Keratinocyte (primary cell): ENCODE measurements around the gene MAPRE3.

Experiments
- EZH2 ChIP-seq: IDR thresholded peaks from one replicate; pipeline ENCODE4 v1.6.1; 2012; ENCODE audit warnings: inconsistent platforms, mild to moderate bottlenecking, low read length, moderate library complexity
- TF ChIP-seq, protein P1 (sequence below), 3 experiments: IDR thresholded peaks in 1 of 3; conservative IDR thresholded peaks in 1 of 3; optimal IDR thresholded peaks in 1 of 3; 2 replicates in 2 of 3; 3 replicates in 1 of 3; pipeline versions ENCODE3 to v1.5.1; 2011; ENCODE audit warnings: low read length in 3 of 3, mild to moderate bottlenecking in 3 of 3, moderate library complexity in 2 of 3, control low read depth in 1 of 3, inconsistent platforms in 1 of 3; ENCODE audit not compliant: insufficient read depth in 2 of 3; ENCODE audit errors: extremely low read depth in 1 of 3

DNA sequence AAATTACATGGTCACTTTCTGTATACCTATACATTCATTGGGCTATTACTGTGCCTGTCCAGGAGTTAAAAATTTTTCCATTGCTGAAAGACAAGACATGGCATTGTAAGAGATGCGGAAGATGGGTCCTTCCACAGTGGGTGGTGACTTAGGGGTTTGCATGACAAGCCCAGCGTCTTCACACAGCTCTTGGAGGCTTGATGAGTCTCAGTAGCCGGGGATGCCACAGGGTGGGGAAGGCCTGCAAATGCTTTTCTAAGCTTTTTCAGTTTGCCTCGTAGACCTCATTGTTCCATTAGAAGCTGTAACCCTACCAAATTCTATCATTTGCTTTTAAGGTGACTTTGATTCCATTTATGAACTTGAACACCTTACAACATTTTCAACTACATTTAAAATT lies 18.1 kb upstream of the MAPRE3 start:
- TF ChIP-seq, protein P1, sequence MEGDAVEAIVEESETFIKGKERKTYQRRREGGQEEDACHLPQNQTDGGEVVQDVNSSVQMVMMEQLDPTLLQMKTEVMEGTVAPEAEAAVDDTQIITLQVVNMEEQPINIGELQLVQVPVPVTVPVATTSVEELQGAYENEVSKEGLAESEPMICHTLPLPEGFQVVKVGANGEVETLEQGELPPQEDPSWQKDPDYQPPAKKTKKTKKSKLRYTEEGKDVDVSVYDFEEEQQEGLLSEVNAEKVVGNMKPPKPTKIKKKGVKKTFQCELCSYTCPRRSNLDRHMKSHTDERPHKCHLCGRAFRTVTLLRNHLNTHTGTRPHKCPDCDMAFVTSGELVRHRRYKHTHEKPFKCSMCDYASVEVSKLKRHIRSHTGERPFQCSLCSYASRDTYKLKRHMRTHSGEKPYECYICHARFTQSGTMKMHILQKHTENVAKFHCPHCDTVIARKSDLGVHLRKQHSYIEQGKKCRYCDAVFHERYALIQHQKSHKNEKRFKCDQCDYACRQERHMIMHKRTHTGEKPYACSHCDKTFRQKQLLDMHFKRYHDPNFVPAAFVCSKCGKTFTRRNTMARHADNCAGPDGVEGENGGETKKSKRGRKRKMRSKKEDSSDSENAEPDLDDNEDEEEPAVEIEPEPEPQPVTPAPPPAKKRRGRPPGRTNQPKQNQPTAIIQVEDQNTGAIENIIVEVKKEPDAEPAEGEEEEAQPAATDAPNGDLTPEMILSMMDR (optimal IDR thresholded peaks at IDR 0.05 in 1 of 3, IDR thresholded peaks at IDR 0.05 in 1 of 3, conservative IDR thresholded peaks at IDR 0.05 in 1 of 3; ENCODE audit: extremely low read depth in 1 of 3, insufficient read depth in 2 of 3, low read length in 3 of 3), result no peak
- no peak for TF ChIP-seq EZH2
